ENCODE data around the gene KCTD10.

- TF ChIP-seq CTCF (IDR thresholded peaks at IDR 0.05; ENCODE audit: low read depth, low read length) = no peak
- TF ChIP-seq POLR2A (IDR thresholded peaks at IDR 0.05; ENCODE audit: extremely low read depth, insufficient read length) = no peak
- TF ChIP-seq MAX (IDR thresholded peaks at IDR 0.05; ENCODE audit: low read depth, low read length) = peak; percentile 65
Measured at GRCh38 chr12:109461049-109461845, 15.9 kb downstream of the KCTD10 start.
